B cell (primary cell): ENCODE measurements around the gene SIRPA.

Experiments
- EZH2 ChIP-seq: IDR thresholded peaks from 2 replicates; pipeline ENCODE4 v1.6.1; 2012; ENCODE audit warnings: borderline replicate concordance, low read depth, mild to moderate bottlenecking, moderate library complexity, low read length; ENCODE audit not compliant: insufficient read depth, poor library complexity, severe bottlenecking
- TF ChIP-seq, protein P1 (sequence below): fragments of 200-600 bp; IDR thresholded peaks from one replicate; pipeline ENCODE4 v1.8.0; 2022; ENCODE audit warnings: antibody characterized with exemption, mild to moderate bottlenecking

DNA sequence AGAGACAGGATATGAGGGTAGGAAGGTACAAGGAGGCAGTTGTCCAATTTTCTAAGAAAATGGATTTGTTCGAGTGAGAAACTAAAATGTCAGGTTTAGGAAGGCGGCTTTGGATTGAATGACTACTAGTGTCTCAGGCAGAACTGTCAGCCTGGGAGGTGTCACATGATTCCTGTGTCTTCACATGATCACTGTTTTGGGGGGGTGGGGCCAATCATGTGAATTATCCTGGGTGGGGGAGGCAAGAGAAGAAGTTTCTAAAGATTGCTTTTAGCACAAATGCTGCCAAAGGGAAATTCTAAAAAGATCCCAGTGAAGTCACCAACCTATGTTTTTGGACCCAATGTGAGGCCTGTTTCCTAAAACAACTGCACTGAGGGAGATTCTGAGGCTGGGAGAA lies 2.3 kb downstream of the SIRPA start:
- TF ChIP-seq, protein P1, sequence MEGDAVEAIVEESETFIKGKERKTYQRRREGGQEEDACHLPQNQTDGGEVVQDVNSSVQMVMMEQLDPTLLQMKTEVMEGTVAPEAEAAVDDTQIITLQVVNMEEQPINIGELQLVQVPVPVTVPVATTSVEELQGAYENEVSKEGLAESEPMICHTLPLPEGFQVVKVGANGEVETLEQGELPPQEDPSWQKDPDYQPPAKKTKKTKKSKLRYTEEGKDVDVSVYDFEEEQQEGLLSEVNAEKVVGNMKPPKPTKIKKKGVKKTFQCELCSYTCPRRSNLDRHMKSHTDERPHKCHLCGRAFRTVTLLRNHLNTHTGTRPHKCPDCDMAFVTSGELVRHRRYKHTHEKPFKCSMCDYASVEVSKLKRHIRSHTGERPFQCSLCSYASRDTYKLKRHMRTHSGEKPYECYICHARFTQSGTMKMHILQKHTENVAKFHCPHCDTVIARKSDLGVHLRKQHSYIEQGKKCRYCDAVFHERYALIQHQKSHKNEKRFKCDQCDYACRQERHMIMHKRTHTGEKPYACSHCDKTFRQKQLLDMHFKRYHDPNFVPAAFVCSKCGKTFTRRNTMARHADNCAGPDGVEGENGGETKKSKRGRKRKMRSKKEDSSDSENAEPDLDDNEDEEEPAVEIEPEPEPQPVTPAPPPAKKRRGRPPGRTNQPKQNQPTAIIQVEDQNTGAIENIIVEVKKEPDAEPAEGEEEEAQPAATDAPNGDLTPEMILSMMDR: no peak
- no peak for TF ChIP-seq EZH2
